K562 (cell line): ENCODE measurements around the gene ELP5. TPM values are rescaled to one million over a fixed set of nuclear protein-coding genes. Genes with fewer than 3 reads are reported as not detected.

ENCODE experiments used
- ATAC-seq: fragments of 200-7000 bp; cut with Tn5 transposase; 3 replicates; pipeline ENCODE4 v1.9.1; 2020; ENCODE audit warnings: moderate library complexity
- BruUV-seq: library from RNA; stranded (reverse); fragments of 400-500 nt; replicated peaks from 2 replicates; lab custom pipeline; 2021; lab: Mats Ljungman, UMichigan
- CTCF ChIA-PET: fragments of 300-600 bp; formaldehyde crosslinking; extraction: SDS; loops from one replicate; lab custom pipeline; 2021; ENCODE audit warnings: low intra/inter-chr PET ratio; lab: Yijun Ruan, JAX
- POLR2A ChIA-PET: fragments of 300-600, 350-650 bp; sonication (Branson Sonifier 250); formaldehyde crosslinking; extraction: SDS; loops from one replicate; lab custom pipeline; 2021; ENCODE audit warnings: antibody characterized with exemption, inconsistent platforms; lab: Yijun Ruan, JAX
- DNase-seq, 4 experiments: peaks; one replicate each; pipeline versions ENCODE4 v3.0.0 to v3.0.0-alpha.2; 2011 to 2018; ENCODE audit warnings: low spot score in 3 of 4, mixed read lengths in 3 of 4; ENCODE audit errors: extremely low read depth in 1 of 4
- FAIRE-seq: peaks from 2 replicates; lab custom pipeline; 2011; peaks lifted over from hg19 to GRCh38; lab: Jason Lieb, UNC
- H2AFZ ChIP-seq: 2 replicates; pipeline ENCODE4 v1.6.0; 2011; ENCODE audit warnings: low read depth, low read length, control low read depth, inconsistent platforms
- H3K27ac ChIP-seq: fragments of 200-600 bp; 3 replicates; pipeline ENCODE4 v1.8.0; 2011; ENCODE audit warnings: low read depth, mild to moderate bottlenecking, control low read depth, inconsistent platforms, low read length, moderate library complexity, mixed read lengths; ENCODE audit errors: extremely low read depth
- H3K27me3 ChIP-seq, 2 experiments: fragments of 300-600 bp in 1 of 2; 2 replicates in 1 of 2; 3 replicates in 1 of 2; pipeline versions ENCODE4 v1.6.0 to v1.8.0; 2011; ENCODE audit warnings: inconsistent platforms in 2 of 2, low read length in 2 of 2, mild to moderate bottlenecking in 1 of 2, mixed read lengths in 1 of 2, moderate library complexity in 1 of 2; ENCODE audit not compliant: control insufficient read depth in 2 of 2, insufficient read depth in 2 of 2
- H3K36me3 ChIP-seq: fragments of 300-600 bp; 3 replicates; pipeline ENCODE4 v1.8.0; 2011; ENCODE audit warnings: mild to moderate bottlenecking, low read length, inconsistent platforms; ENCODE audit not compliant: control insufficient read depth, insufficient read depth
- H3K4me1 ChIP-seq, 2 experiments: fragments of 200-600 bp in 1 of 2; replicated peaks in 1 of 2; 2 replicates in 1 of 2; 3 replicates in 1 of 2; pipeline versions ENCODE4 v1.5.1 to v1.8.0; 2011; ENCODE audit warnings: inconsistent platforms in 2 of 2, low read length in 2 of 2, mild to moderate bottlenecking in 1 of 2, mixed read lengths in 1 of 2, moderate library complexity in 1 of 2; ENCODE audit not compliant: control insufficient read depth in 2 of 2, insufficient read depth in 2 of 2
- H3K4me2 ChIP-seq: 2 replicates; pipeline ENCODE4 v1.6.1; 2011; ENCODE audit warnings: low read length, control low read depth, inconsistent platforms, mixed read lengths; ENCODE audit not compliant: insufficient read depth
- H3K4me3 ChIP-seq: fragments of 200-600 bp; sonication (generic), shearing (Covaris generic); 2 replicates; pipeline ENCODE4 v1.5.1; 2016; ENCODE audit warnings: control low read depth, inconsistent platforms
- H3K79me2 ChIP-seq: fragments of 200-600 bp; 3 replicates; pipeline ENCODE4 v1.8.0; 2011; ENCODE audit warnings: low read length, inconsistent platforms; ENCODE audit not compliant: control insufficient read depth, insufficient read depth
- H3K9ac ChIP-seq, 2 experiments: 2 replicates each; pipeline versions ENCODE4 v1.6.0 to v1.6.1; 2011; ENCODE audit warnings: low read depth in 2 of 2, low read length in 2 of 2, control low read depth in 1 of 2, inconsistent platforms in 1 of 2, mild to moderate bottlenecking in 1 of 2, mixed read lengths in 1 of 2; ENCODE audit not compliant: insufficient read depth in 1 of 2
- H3K9me1 ChIP-seq: one replicate; pipeline ENCODE4 v1.6.0; 2011; ENCODE audit warnings: inconsistent platforms, mild to moderate bottlenecking, low read length, moderate library complexity; ENCODE audit not compliant: control insufficient read depth, insufficient read depth
- H3K9me3 ChIP-seq: replicated peaks from 2 replicates; pipeline ENCODE4 v1.5.1; 2011; ENCODE audit warnings: low read depth, low read length, inconsistent platforms; ENCODE audit not compliant: control insufficient read depth, insufficient read depth
- H4K20me1 ChIP-seq: replicated peaks from 2 replicates; pipeline ENCODE4 v1.6.1; 2011; ENCODE audit warnings: low read length, inconsistent platforms, mixed read lengths; ENCODE audit not compliant: control insufficient read depth, insufficient read depth
- BHLHE40 ChIP-seq: IDR thresholded peaks from 2 replicates; pipeline ENCODE4 v1.6.1; 2011; ENCODE audit warnings: low read length, improper control_type of control experiment
- NR0B1 ChIP-seq: fragments of 450-650 bp; IDR thresholded peaks from one replicate; pipeline ENCODE4 v1.6.1; 2018; ENCODE audit warnings: mild to moderate bottlenecking, moderate library complexity; ENCODE audit not compliant: partially characterized antibody
- WGBS: fragments of 100-300 bp; shearing (Covaris generic); methylation state at CpG from one replicate; pipeline ENCODE4 v1.1.6; 2016; ENCODE audit warnings: low coverage, mixed read lengths; ENCODE audit not compliant: insufficient coverage; ENCODE audit errors: missing lambda C conversion rate; 5-methylcytosine and 5-hydroxymethylcytosine counted together
- in situ Hi-C: fragments of 300-500 bp; cut with MboI; formaldehyde crosslinking; loops from 4 replicates; pipeline ENCODE4 v1.15.0; 2018; ENCODE audit warnings: inconsistent platforms, mixed read lengths
- intact Hi-C: fragments of 100-400 bp; cut with micrococcal nuclease; formaldehyde crosslinking; loops from 2 replicates; pipeline ENCODE4 v1.14.2; 2022
- polyA plus RNA-seq, 8 experiments: library from polyadenylated mRNA; depleted of rRNA in 4 of 8; stranded (reverse) in 5 of 8; unstranded in 3 of 8; fragments of >200 nt; fragmentation: Nextera tagmentation in 2 of 8; fragmentation: Illumina TruSeq in 1 of 8; extraction: Ambion mirVana in 2 of 8; extraction: Trizol in 1 of 8; gene quantifications; 2 replicates each; pipeline versions ENCODE4 v1.2.1 to v1.2.3, GENCODE V29; 2011 to 2014; ENCODE audit warnings: inconsistent platforms in 1 of 8, missing spikeins in 1 of 8
- total RNA-seq, 7 experiments: library from RNA; depleted of rRNA in 6 of 7; stranded (reverse); fragments of >200 nt in 6 of 7; fragmentation: Illumina TruSeq in 2 of 7; extraction: Trizol in 2 of 7; gene quantifications; 2 replicates each; pipeline versions ENCODE4 v1.2.1 to v1.2.3, GENCODE V29; 2011 to 2021; ENCODE audit warnings: low replicate concordance in 1 of 7

Gene ELP5
- total and polyA plus RNA-seq, 9 of the 15 experiments (the other 6 are each of a cell fraction or from before 2014, with no cell fraction given): 25.7 to 77.9 (median 52.9) TPM

- no peak for TF ChIP-seq NR0B1
These were observed 4.9 kb downstream of the ELP5 start (continued) for GRCh38 chr17:7256766-7257456.

- peaks cover 58% of the 10 kb centered on the region; the same call in 2 of the 3 replicates for H3K36me3 ChIP-seq
- H4K20me1 ChIP-seq: no peaks in the 10 kb centered on the region
- in situ Hi-C loops (no loop called here), intact Hi-C loops (no loop called here)
- H3K9me1 ChIP-seq: no peaks in the 10 kb centered on the region
- CTCF ChIA-PET: no interaction called here
- no peak overlapping the region for H3K4me2 ChIP-seq
- POLR2A ChIA-PET: interaction anchor here (1.3 to 1.6 kb wide), 2 partner anchors 8 to 17 kb away, joined by 4 to 10 read pairs; partner anchors contain the start of genes CTDNEP1 and GABARAP
- peaks cover 3 to 33% of the 10 kb centered on the region in 2 experiments; a peak in 4 of 5 replicates for H3K4me1 ChIP-seq
- 94% methylated on average over 5 of the region's 7 CpGs for WGBS
- no peaks in the 10 kb centered on the region for H3K9me3 ChIP-seq
- no peak for TF ChIP-seq BHLHE40
- FAIRE-seq (no peak), DNase-seq (no peak), ATAC-seq (no peak)
- peaks cover 3% of the 10 kb centered on the region; the same call in 1 of the 3 replicates for H3K79me2 ChIP-seq
- no peak overlapping the region for H2AFZ ChIP-seq
- no TSS peak for BruUV-seq
- H3K4me3 ChIP-seq: no peak overlapping the region
- no peak overlapping the region for H3K27ac ChIP-seq
- no peaks in the 10 kb centered on the region for H3K27me3 ChIP-seq
- H3K9ac ChIP-seq: no peak overlapping the region
These were observed 6.9 kb downstream of the ELP5 start for GRCh38 chr17:7258731-7259554.
